H1 (cell line): ENCODE measurements around the gene PSMC3. TPM values are rescaled to one million over a fixed set of nuclear protein-coding genes. Genes with fewer than 3 reads are reported as not detected.

Experiments
- CTCF ChIA-PET: fragments of 300-600 bp; sonication (Branson Sonifier 250); formaldehyde crosslinking; loops from one replicate; lab custom pipeline; 2021; ENCODE audit not compliant: partially characterized antibody; lab: Charles Lee
- POLR2A ChIA-PET: fragments of 300-600 bp; sonication (Branson Sonifier 250); formaldehyde crosslinking; loops from one replicate; lab custom pipeline; 2021; ENCODE audit warnings: inconsistent platforms; ENCODE audit not compliant: partially characterized antibody; lab: Charles Lee
- DNase-seq, 2 experiments: peaks; one replicate each; pipeline versions ENCODE4 v3.0.0 to v3.0.0-alpha.2; 2010 to 2022; ENCODE audit warnings: low spot score in 2 of 2, low read depth in 1 of 2, mixed read lengths in 1 of 2
- FAIRE-seq: peaks from 2 replicates; lab custom pipeline; 2011; peaks lifted over from hg19 to GRCh38; lab: Jason Lieb, UNC
- H2AFZ ChIP-seq: 2 replicates; pipeline ENCODE4 v1.8.1; 2012; ENCODE audit warnings: low read length, inconsistent platforms
- H2AK5ac ChIP-seq: 2 replicates; pipeline ENCODE4 v1.6.1; 2013; ENCODE audit warnings: low read depth, low read length
- H2BK120ac ChIP-seq: replicated peaks from 2 replicates; pipeline ENCODE3; 2013; ENCODE audit warnings: low read depth, low read length, inconsistent platforms
- H2BK12ac ChIP-seq: 2 replicates; pipeline ENCODE4 v1.6.1; 2013; ENCODE audit warnings: low read depth, low read length
- H2BK15ac ChIP-seq: 2 replicates; pipeline ENCODE4 v1.6.1; 2013; ENCODE audit warnings: low read length
- H2BK20ac ChIP-seq: 2 replicates; pipeline ENCODE4 v1.6.1; 2013; ENCODE audit warnings: low read length
- H2BK5ac ChIP-seq: 2 replicates; pipeline ENCODE4 v1.6.1; 2013; ENCODE audit warnings: low read depth, low read length
- H3K14ac ChIP-seq: 2 replicates; pipeline ENCODE4 v1.6.1; 2013; ENCODE audit warnings: inconsistent platforms; ENCODE audit not compliant: insufficient read length
- H3K18ac ChIP-seq: 2 replicates; pipeline ENCODE4 v1.6.1; 2013; ENCODE audit warnings: low read length; ENCODE audit errors: extremely low read depth
- H3K23ac ChIP-seq: 2 replicates; pipeline ENCODE4 v1.6.1; 2013; ENCODE audit warnings: inconsistent platforms; ENCODE audit not compliant: insufficient read length
- H3K23me2 ChIP-seq: 2 replicates; pipeline ENCODE4 v1.6.1; 2013; ENCODE audit warnings: low read depth, low read length
- H3K27ac ChIP-seq: 2 replicates; pipeline ENCODE4 v1.6.1; 2011; ENCODE audit warnings: low read depth, low read length, inconsistent platforms
- H3K27me3 ChIP-seq, 4 experiments: replicated peaks in 1 of 4; 1 replicate in 1 of 4; 2 replicates in 3 of 4; pipeline versions ENCODE4 v1.6.1 to v1.8.1; 2011 to 2013; ENCODE audit warnings: low read length in 3 of 4, mild to moderate bottlenecking in 3 of 4, inconsistent platforms in 2 of 4, mixed read lengths in 2 of 4, moderate library complexity in 1 of 4; ENCODE audit not compliant: control insufficient read depth in 3 of 4, insufficient read depth in 3 of 4; ENCODE audit errors: extremely low read depth in 1 of 4
- H3K36me3 ChIP-seq, 4 experiments: 2 replicates each; pipeline versions ENCODE4 v1.6.1 to v1.8.1; 2011 to 2013; ENCODE audit warnings: mild to moderate bottlenecking in 4 of 4, low read length in 3 of 4, moderate library complexity in 2 of 4, control low read depth in 1 of 4, inconsistent platforms in 1 of 4; ENCODE audit not compliant: insufficient read depth in 4 of 4, control insufficient read depth in 2 of 4
- H3K4ac ChIP-seq: replicated peaks from 2 replicates; pipeline ENCODE3; 2013; ENCODE audit warnings: low read length, low read depth, mixed read lengths, inconsistent platforms; ENCODE audit not compliant: insufficient read length
- H3K4me1 ChIP-seq, 4 experiments: replicated peaks in 1 of 4; 1 replicate in 1 of 4; 2 replicates in 3 of 4; pipeline versions ENCODE4 v1.6.1 to v1.8.1; 2011 to 2013; ENCODE audit warnings: low read length in 3 of 4, inconsistent platforms in 2 of 4, mixed read lengths in 1 of 4; ENCODE audit not compliant: insufficient read depth in 4 of 4, control insufficient read depth in 3 of 4
- H3K4me2 ChIP-seq, 2 experiments: 2 replicates each; pipeline versions ENCODE4 v1.6.1 to v1.8.1; 2011 to 2013; ENCODE audit warnings: low read depth in 2 of 2, low read length in 2 of 2, control low read depth in 1 of 2, inconsistent platforms in 1 of 2, mild to moderate bottlenecking in 1 of 2; ENCODE audit not compliant: insufficient read depth in 1 of 2
- H3K4me3 ChIP-seq, 4 experiments: fragments of 200-600, 300-600 bp in 1 of 4; sonication (generic), shearing (Covaris generic), sonication (Bioruptor Twin) in 1 of 4; 2 replicates each; pipeline versions ENCODE4 v1.5.1 to v1.8.1; 2011 to 2016; ENCODE audit warnings: low read length in 4 of 4, low read depth in 3 of 4, control low read depth in 2 of 4, inconsistent platforms in 2 of 4, mild to moderate bottlenecking in 2 of 4, mixed read lengths in 1 of 4, moderate library complexity in 1 of 4; ENCODE audit not compliant: insufficient read depth in 2 of 4; ENCODE audit errors: extremely low read depth in 1 of 4
- H3K56ac ChIP-seq: replicated peaks from 2 replicates; pipeline ENCODE3; 2013; ENCODE audit warnings: low read depth, mild to moderate bottlenecking, mixed read lengths, low read length, inconsistent platforms; ENCODE audit not compliant: insufficient read length
- H3K79me1 ChIP-seq: 2 replicates; pipeline ENCODE4 v1.6.1; 2013; ENCODE audit warnings: low read depth, low read length, control low read depth
- H3K79me2 ChIP-seq, 2 experiments: 2 replicates each; pipeline versions ENCODE4 v1.6.1 to v1.8.1; 2012 to 2013; ENCODE audit warnings: low read length in 2 of 2, mild to moderate bottlenecking in 2 of 2, inconsistent platforms in 1 of 2; ENCODE audit not compliant: insufficient read depth in 2 of 2, control insufficient read depth in 1 of 2
- H3K9ac ChIP-seq, 4 experiments: replicated peaks in 1 of 4; 1 replicate in 1 of 4; 2 replicates in 3 of 4; pipeline versions ENCODE4 v1.6.1 to v1.8.1; 2011 to 2013; ENCODE audit warnings: low read depth in 3 of 4, low read length in 3 of 4, control low read depth in 2 of 4, mild to moderate bottlenecking in 2 of 4, moderate library complexity in 2 of 4, inconsistent platforms in 1 of 4; ENCODE audit errors: extremely low read depth in 1 of 4
- H3K9me3 ChIP-seq, 2 experiments: 2 replicates each; pipeline versions ENCODE4 v1.6.1 to v1.8.1; 2012 to 2013; ENCODE audit warnings: mild to moderate bottlenecking in 2 of 2, moderate library complexity in 2 of 2, control low read depth in 1 of 2, inconsistent platforms in 1 of 2, low read depth in 1 of 2, low read length in 1 of 2, mixed read lengths in 1 of 2; ENCODE audit not compliant: insufficient read depth in 2 of 2
- H4K20me1 ChIP-seq, 2 experiments: replicated peaks in 1 of 2; 2 replicates each; pipeline versions ENCODE3 to v1.8.1; 2011 to 2013; ENCODE audit warnings: inconsistent platforms in 2 of 2, low read length in 2 of 2, mild to moderate bottlenecking in 1 of 2; ENCODE audit not compliant: insufficient read depth in 2 of 2, control insufficient read depth in 1 of 2
- H4K5ac ChIP-seq: 2 replicates; pipeline ENCODE4 v1.6.1; 2013; ENCODE audit warnings: low read length, low read depth, mixed read lengths, inconsistent platforms; ENCODE audit not compliant: insufficient read length
- H4K8ac ChIP-seq: 2 replicates; pipeline ENCODE4 v1.8.0; 2013; ENCODE audit warnings: mild to moderate bottlenecking, moderate library complexity, low read length, inconsistent platforms; ENCODE audit not compliant: insufficient read depth; ENCODE audit errors: extremely low read depth
- H4K91ac ChIP-seq: replicated peaks from 2 replicates; pipeline ENCODE3; 2013; ENCODE audit warnings: low read length, mixed read lengths, inconsistent platforms; ENCODE audit not compliant: insufficient read length
- ASH2L ChIP-seq: fragments of 200-600, 300-600 bp; sonication (generic); IDR thresholded peaks from one replicate; pipeline ENCODE4 v1.7.1; 2017; ENCODE audit warnings: low read length
- EGR1 ChIP-seq: IDR thresholded peaks from 2 replicates; pipeline ENCODE4 v1.6.1; 2011; ENCODE audit warnings: low read depth, low read length, borderline replicate concordance
- HDAC2 ChIP-seq, 2 experiments: fragments of 300-600 bp in 1 of 2; sonication (generic) in 1 of 2; IDR thresholded peaks; 2 replicates each; pipeline ENCODE4 v1.6.1; 2011 to 2012; ENCODE audit warnings: low read depth in 2 of 2, low read length in 2 of 2, mild to moderate bottlenecking in 2 of 2, moderate library complexity in 2 of 2, borderline replicate concordance in 1 of 2, inconsistent platforms in 1 of 2
- KDM1A ChIP-seq: fragments of 200-600, 300-600 bp; sonication (generic); IDR thresholded peaks from 2 replicates; pipeline ENCODE4 v1.7.1; 2016; ENCODE audit warnings: mild to moderate bottlenecking, low read length, borderline replicate concordance
- PHF8 ChIP-seq: fragments of 200-600 bp; sonication (generic); conservative IDR thresholded peaks from 2 replicates; pipeline ENCODE4 v1.7.1; 2012; ENCODE audit warnings: low read depth, mild to moderate bottlenecking, inconsistent platforms, low read length, moderate library complexity
- POLR2A ChIP-seq, 2 experiments: IDR thresholded peaks; 1 replicate in 1 of 2; 2 replicates in 1 of 2; pipeline ENCODE4 v1.6.1; 2011; ENCODE audit warnings: low read depth in 2 of 2, low read length in 2 of 2, mild to moderate bottlenecking in 2 of 2; ENCODE audit errors: control extremely low read depth in 1 of 2
- TAF7 ChIP-seq: optimal IDR thresholded peaks from 2 replicates; pipeline ENCODE3; 2011; ENCODE audit warnings: low read depth, mild to moderate bottlenecking, inconsistent platforms, low read length, moderate library complexity, borderline replicate concordance
- WGBS, 2 experiments: shearing (Covaris generic) in 1 of 2; methylation state at CpG; one replicate each; pipeline versions ENCODE4 v1.1.6 to v1.1.7; 2013 to 2015; ENCODE audit warnings: low lambda C conversion rate in 2 of 2, mixed read lengths in 2 of 2, inconsistent platforms in 1 of 2, low coverage in 1 of 2, missing lambda C conversion rate in 1 of 2; ENCODE audit not compliant: insufficient replicate concordance in 2 of 2, insufficient coverage in 1 of 2, insufficient read length in 1 of 2; ENCODE audit errors: extremely low coverage in 1 of 2, missing lambda C conversion rate in 1 of 2; 5-methylcytosine and 5-hydroxymethylcytosine counted together
- polyA plus RNA-seq, 7 experiments: library from polyadenylated mRNA; depleted of rRNA in 3 of 7; stranded (reverse) in 5 of 7; unstranded in 2 of 7; fragments of >200 nt in 5 of 7; fragments of 200-250 nt in 2 of 7; gene quantifications; 1 replicate in 5 of 7; 2 replicates in 1 of 7; 4 replicates in 1 of 7; pipeline versions ENCODE4 v1.2.1 to v1.2.3, GENCODE V29; 2011 to 2013; ENCODE audit warnings: missing spikeins in 2 of 7, mixed read lengths in 2 of 7
- total RNA-seq: library from RNA; stranded (reverse); fragmentation: NEBNext Ultra II Directional; extraction: Animal tissue kit (Norgen Biotek cat#: 25700); gene quantifications from 2 replicates; pipeline ENCODE4 v1.2.1, GENCODE V29; 2021
- TF ChIP-seq, protein P1 (sequence below): IDR thresholded peaks from 2 replicates; pipeline ENCODE4 v1.6.1; 2011; ENCODE audit warnings: low read length, improper control_type of control experiment

Gene PSMC3
- total and polyA plus RNA-seq, 2 of the 8 experiments (the other 6 are each of a cell fraction or from before 2014, with no cell fraction given), result 105 to 160 TPM

DNA sequence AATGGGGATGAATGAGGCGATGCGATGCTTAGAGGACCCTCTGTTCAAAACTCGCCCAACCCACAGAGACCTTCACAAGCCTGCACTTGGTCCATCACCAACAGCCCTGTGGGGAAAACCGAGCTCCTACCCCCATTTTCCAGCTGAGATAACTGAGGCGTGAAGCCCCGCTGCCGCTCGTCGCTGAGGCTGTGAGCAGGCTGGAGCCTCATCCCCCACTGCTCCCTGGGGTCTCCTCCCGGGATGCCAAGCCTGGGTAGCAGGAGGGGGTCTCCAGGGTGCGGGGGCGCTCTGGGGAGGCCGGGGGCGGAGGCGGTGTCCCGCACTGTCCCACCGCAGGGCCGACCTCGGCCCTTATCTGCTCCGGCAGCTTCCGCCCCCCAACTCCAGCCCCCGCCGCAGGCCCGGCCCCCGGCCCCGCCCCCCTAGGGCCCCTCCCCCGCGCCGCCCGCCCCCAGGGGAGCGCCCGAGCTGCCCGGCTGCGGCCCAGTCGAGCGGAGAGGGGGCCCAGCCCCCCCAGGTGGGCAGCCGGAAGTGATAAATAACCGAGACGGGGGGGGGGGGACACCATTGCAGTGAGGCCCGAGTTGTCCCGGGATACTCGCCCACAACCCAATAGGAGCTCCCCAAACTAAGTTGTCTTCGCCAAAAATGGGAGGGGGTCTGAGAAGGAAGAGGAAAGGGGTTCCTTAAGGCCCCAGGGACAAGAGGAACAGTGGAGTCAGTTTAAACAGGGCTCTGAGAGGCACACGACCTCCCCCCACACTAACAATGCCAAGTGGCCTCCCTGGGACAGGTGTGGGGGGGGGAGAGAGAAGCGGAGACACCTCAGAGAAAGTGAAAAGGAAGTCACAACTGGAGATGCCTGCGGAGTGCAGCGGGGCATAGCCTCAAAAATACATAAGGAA is 26.1 kb downstream of the PSMC3 start:
- H2AK5ac ChIP-seq, result no peak overlapping the region
- H3K23me2 ChIP-seq, result peaks cover 6% of the 10 kb centered on the region; the same call in 1 of the 2 replicates
- H3K4me3 ChIP-seq, result peak overlapping the region; percentile 34 to 58 (median 46)
- H3K36me3 ChIP-seq, result no peaks in the 10 kb centered on the region
- peak overlapping the region; percentile 91 for H2BK5ac ChIP-seq
- peak overlapping the region; percentile 22; the same call in 1 of the 2 replicates for H4K8ac ChIP-seq
- H3K27ac ChIP-seq, result peak overlapping the region; percentile 35; the same call in 1 of the 2 replicates
- H2BK15ac ChIP-seq, result peak overlapping the region; percentile 61; the same call in 1 of the 2 replicates
- no peaks in the 10 kb centered on the region for H3K9me3 ChIP-seq
- peak overlapping the region; percentile 52 for H4K91ac ChIP-seq
- H4K20me1 ChIP-seq, result no peaks in the 10 kb centered on the region
- H3K4me2 ChIP-seq, result peak overlapping the region; percentile 71 to 100
- no peak overlapping the region for H2BK20ac ChIP-seq
- DNase-seq, result no peak
- no peak overlapping the region for H2BK120ac ChIP-seq
- H3K14ac ChIP-seq, result no peak overlapping the region
- FAIRE-seq, result no peak
- H4K5ac ChIP-seq, result peak overlapping the region; percentile 28
- H2BK12ac ChIP-seq, result peak overlapping the region; percentile 75; the same call in 1 of the 2 replicates
- ChIA-PET POLR2A (interaction anchor here (0.7 to 3.5 kb wide), 11 partner anchors 7 to 447 kb away, joined by 3 to 29 read pairs (median 4); partner anchors contain the start of gene SLC39A13), CTCF (interaction anchor here (0.8 to 6.9 kb wide), 10 partner anchors 9 to 141 kb away, joined by 3 to 44 read pairs (median 5); no protein-coding TSS in a partner anchor)
- peak overlapping the region; percentile 43 for H3K56ac ChIP-seq
- H3K23ac ChIP-seq, result no peak overlapping the region
- H3K4me1 ChIP-seq, result peaks cover 7 to 17% (median 7%) of the 10 kb centered on the region in 4 experiments
- H3K79me2 ChIP-seq, result no peaks in the 10 kb centered on the region
- 21% methylated on average over 19 of the region's 47 CpGs; no CpG with 5 or more reads in 1 of the 2 experiments for WGBS, 2 experiments
- peak overlapping the region; percentile 32 for H3K4ac ChIP-seq
- no peaks in the 10 kb centered on the region for H3K79me1 ChIP-seq
- peak overlapping the region; percentile 96 for H3K18ac ChIP-seq
- H3K27me3 ChIP-seq, result no peaks in the 10 kb centered on the region
- peak overlapping the region; percentile 54; the same call in 1 of the 2 replicates for H2AFZ ChIP-seq
- H3K9ac ChIP-seq, result peak overlapping the region in 1 of 4 experiments; percentile 67; a peak in 3 of 7 replicates
- TF ChIP-seq, protein P1, sequence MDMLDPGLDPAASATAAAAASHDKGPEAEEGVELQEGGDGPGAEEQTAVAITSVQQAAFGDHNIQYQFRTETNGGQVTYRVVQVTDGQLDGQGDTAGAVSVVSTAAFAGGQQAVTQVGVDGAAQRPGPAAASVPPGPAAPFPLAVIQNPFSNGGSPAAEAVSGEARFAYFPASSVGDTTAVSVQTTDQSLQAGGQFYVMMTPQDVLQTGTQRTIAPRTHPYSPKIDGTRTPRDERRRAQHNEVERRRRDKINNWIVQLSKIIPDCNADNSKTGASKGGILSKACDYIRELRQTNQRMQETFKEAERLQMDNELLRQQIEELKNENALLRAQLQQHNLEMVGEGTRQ, result no peak
- TF ChIP-seq TAF7 (peak; percentile 31), HDAC2 (IDR thresholded peaks at IDR 0.05; ENCODE audit: borderline replicate concordance in 1 of 2, low read depth in 2 of 2, low read length in 2 of 2) (peak in 1 of 2 experiments; percentile 91; a peak in 2 of 4 replicates), KDM1A (peak; percentile 98), ASH2L (peak; percentile 56), PHF8 (peak; percentile 61), POLR2A (IDR thresholded peaks at IDR 0.05; ENCODE audit: control extremely low read depth in 1 of 2, low read depth in 2 of 2, low read length in 2 of 2) (peak in 1 of 2 experiments; percentile 32; a peak in 1 of 3 replicates), EGR1 (peak; percentile 17; the same call in 1 of the 2 replicates)
